BJ (cell line): ENCODE measurements around the gene KIAA1671. TPM values are rescaled to one million over a fixed set of nuclear protein-coding genes. Genes with fewer than 3 reads are reported as not detected.

Source experiments
- CTCF ChIA-PET: fragments of 350-600 bp; formaldehyde crosslinking; extraction: SDS; loops from one replicate; lab custom pipeline; 2021; ENCODE audit warnings: antibody characterized with exemption, inconsistent platforms; lab: Yijun Ruan, JAX
- POLR2A ChIA-PET: fragments of 300-600 bp; sonication (Branson Sonifier 250); formaldehyde crosslinking; extraction: SDS; loops from one replicate; lab custom pipeline; 2021; ENCODE audit warnings: antibody characterized with exemption; lab: Charles Lee
- DNase-seq: peaks from one replicate; pipeline ENCODE4 v3.0.0-alpha.2; 2011; ENCODE audit warnings: low read depth
- H3K27me3 ChIP-seq: 2 replicates; pipeline ENCODE4 v1.6.0; 2011; ENCODE audit warnings: low read length; ENCODE audit not compliant: control insufficient read depth, insufficient read depth
- H3K36me3 ChIP-seq: 2 replicates; pipeline ENCODE4 v1.5.1; 2011; ENCODE audit warnings: low read length; ENCODE audit not compliant: control insufficient read depth, insufficient read depth
- H3K4me3 ChIP-seq: 2 replicates; pipeline ENCODE4 v1.5.1; 2011; ENCODE audit warnings: low read depth, mild to moderate bottlenecking, control low read depth, low read length
- polyA plus RNA-seq: library from polyadenylated mRNA; depleted of rRNA; stranded (reverse); fragments of >200 nt; gene quantifications from 2 replicates; pipeline ENCODE4 v1.2.3, GENCODE V29; 2011
- TF ChIP-seq, protein P1 (sequence below): IDR thresholded peaks from 2 replicates; pipeline ENCODE4 v1.5.1; 2011; ENCODE audit warnings: low read depth, mild to moderate bottlenecking, control low read depth, inconsistent platforms, low read length, moderate library complexity; ENCODE audit not compliant: insufficient read depth

Gene KIAA1671
- polyA plus RNA-seq, 1 experiment: 0.11 TPM

DNA sequence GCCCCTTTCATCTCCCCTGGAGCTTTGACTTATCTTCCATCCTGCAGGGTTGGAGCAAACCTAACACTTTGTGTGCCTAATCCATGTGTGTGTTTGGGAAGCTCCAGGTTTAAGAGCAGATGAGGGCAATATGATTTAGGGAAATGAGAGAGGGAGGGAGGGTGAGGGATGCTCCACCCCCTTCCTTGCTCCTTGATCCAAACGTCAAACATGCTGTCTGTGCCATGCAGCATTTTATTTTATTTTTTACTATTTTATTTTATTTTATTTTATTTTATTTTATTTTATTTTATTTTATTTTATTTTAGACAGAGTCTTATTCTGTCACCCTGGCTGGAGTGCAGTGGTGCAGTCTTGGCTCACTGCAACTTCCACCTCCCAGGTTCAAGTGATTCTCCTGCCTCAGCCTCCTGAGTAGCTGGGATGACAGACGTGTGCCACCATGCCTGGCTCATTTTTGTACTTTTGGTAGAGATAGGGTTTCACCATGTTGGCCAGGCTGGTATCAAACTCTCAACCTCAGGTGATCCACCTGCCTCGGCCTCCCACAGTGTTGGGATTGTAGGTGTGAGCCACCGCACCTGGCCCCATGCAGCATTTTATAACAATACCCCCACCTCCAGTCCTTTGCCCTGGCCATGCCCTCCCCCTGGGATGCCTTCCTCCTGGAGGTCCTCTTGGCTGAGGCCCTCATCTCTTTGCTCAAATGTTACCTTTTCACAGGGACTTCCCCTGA lies 194.6 kb downstream of the KIAA1671 start:
- POLR2A ChIA-PET: no interaction called here
- Histone ChIP-seq H3K27me3 (no peaks in the 10 kb centered on the region), H3K36me3 (no peaks in the 10 kb centered on the region), H3K4me3 (no peak overlapping the region)
- CTCF ChIA-PET: no interaction called here
- TF ChIP-seq, protein P1, sequence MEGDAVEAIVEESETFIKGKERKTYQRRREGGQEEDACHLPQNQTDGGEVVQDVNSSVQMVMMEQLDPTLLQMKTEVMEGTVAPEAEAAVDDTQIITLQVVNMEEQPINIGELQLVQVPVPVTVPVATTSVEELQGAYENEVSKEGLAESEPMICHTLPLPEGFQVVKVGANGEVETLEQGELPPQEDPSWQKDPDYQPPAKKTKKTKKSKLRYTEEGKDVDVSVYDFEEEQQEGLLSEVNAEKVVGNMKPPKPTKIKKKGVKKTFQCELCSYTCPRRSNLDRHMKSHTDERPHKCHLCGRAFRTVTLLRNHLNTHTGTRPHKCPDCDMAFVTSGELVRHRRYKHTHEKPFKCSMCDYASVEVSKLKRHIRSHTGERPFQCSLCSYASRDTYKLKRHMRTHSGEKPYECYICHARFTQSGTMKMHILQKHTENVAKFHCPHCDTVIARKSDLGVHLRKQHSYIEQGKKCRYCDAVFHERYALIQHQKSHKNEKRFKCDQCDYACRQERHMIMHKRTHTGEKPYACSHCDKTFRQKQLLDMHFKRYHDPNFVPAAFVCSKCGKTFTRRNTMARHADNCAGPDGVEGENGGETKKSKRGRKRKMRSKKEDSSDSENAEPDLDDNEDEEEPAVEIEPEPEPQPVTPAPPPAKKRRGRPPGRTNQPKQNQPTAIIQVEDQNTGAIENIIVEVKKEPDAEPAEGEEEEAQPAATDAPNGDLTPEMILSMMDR: no peak
- DNase-seq: no peak

DNA sequence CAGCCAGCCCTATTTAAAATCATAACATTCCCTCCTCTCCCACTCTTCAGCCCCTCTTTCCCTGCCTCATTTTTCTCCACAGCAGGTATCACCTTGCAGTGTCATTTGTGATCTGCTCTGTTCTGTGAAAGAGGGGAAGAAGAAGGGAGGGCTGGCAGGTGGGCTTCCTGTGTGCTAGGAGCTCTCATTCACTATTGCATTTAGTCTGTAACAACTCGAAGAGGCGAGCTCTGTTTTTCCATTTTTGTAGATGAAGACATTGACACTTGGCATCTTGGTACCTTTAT lies 195.1 kb downstream of the KIAA1671 start:
- Histone ChIP-seq H3K27me3 (no peaks in the 10 kb centered on the region), H3K36me3 (no peaks in the 10 kb centered on the region), H3K4me3 (no peak overlapping the region)
- TF ChIP-seq, protein P1: no peak
- POLR2A ChIA-PET: no interaction called here
- CTCF ChIA-PET: no interaction called here
- no peak for DNase-seq

DNA sequence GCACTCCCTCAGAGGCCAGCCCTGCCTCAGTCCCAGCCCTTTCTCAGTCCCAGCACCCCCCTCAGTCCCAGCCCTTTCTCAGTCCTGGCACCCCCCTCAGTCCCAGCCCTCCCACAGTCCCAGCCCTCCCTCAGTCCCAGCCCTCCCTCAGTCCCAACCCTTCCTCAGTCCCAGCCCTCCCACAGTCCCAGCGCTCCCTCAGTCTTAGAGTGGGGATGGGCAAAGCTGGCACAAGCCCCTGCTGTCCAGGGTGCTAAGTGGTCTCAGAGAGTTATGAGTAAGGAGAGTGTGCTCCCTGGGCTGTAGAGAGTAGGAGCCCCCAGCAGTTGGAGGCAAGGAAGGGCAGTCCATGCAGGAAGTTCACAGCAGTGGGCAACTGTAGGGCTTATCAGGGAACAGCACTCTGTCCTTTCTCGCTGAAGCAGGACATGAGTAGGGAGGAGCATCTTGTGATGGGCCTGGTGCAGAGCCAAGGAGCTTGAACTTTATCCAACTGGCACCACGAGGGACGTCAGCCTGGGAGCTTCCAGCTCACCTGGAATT lies 195.7 kb downstream of the KIAA1671 start:
- H3K27me3 ChIP-seq: no peaks in the 10 kb centered on the region
- POLR2A ChIA-PET: no interaction called here
- CTCF ChIA-PET: interaction anchor here (1.2 kb wide), 1 partner anchor 54 kb away, joined by 3 read pairs; no protein-coding TSS in a partner anchor
- DNase-seq: no peak
- H3K36me3 ChIP-seq: no peaks in the 10 kb centered on the region
- TF ChIP-seq, protein P1: no peak
- H3K4me3 ChIP-seq: no peak overlapping the region

DNA sequence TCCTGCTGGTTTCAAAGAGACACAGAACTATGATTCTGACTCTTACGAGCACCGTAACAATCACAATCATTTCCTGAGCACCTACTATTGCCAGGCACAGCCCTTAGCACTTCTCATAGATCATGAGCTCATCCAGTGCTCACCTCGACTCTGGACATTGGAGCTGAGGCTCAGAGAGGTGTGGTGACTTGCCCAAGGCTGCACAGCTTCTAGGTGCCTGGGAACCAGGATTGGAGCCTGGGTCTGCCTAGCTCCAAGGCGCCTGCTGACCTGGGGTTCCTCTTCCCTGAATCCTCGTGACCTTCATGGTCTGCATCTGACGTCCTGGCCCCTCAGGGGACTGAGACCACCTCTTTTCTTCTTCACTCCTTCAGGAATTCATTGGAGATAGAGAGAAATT lies 196.5 kb downstream of the KIAA1671 start:
- no peaks in the 10 kb centered on the region for H3K27me3 ChIP-seq
- H3K4me3 ChIP-seq: no peak overlapping the region
- TF ChIP-seq, protein P1: no peak
- no peaks in the 10 kb centered on the region for H3K36me3 ChIP-seq
- DNase-seq: no peak
- ChIA-PET POLR2A (no interaction called here), CTCF (interaction anchor here (1.2 kb wide), 1 partner anchor 53 kb away, joined by 3 read pairs; no protein-coding TSS in a partner anchor)

DNA sequence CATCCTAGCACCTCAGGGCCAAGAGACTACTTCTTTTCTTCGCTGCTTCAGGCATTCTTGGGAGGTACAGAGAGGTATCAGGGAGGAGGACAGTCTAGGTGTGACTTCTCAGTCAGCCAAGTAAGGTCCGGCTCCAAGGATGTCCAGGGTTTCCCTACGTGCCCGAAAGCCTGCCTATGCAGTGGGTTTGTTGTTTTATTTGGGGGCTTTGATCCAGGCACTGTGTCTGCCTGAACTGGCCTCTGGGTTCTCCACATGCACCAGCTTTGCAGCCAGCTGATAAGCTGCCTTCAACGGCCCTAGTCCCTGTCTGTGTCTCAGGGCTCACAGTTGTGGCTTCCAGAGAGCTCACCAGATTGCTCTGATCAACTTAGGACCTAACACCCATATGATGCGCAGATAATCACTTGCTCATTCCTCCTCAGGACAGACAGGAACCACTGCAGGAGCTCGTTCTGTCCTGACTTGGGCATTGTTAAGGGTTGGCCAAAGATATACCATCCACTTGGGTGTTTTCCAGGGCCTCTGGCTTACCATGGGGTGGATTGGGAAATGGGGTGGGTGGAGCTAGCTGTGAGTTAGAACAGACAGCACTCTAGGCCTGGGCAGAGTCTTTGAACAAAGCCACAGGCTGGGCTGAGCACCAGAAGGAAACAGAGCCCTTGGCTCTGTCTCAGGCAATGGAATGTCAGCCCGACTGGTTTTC lies 201.6 kb downstream of the KIAA1671 start:
- H3K36me3 ChIP-seq: no peaks in the 10 kb centered on the region
- ChIA-PET CTCF (no interaction called here), POLR2A (no interaction called here)
- no peak overlapping the region for H3K4me3 ChIP-seq
- TF ChIP-seq, protein P1: no peak
- no peak for DNase-seq
- no peaks in the 10 kb centered on the region for H3K27me3 ChIP-seq
